NCI-H2227 (cell line): ENCODE data around the gene DUOXA2.
"Not testable (repeated sequence)": the region's sequence is repeated elsewhere in the genome, so short reads cannot be mapped to it uniquely, and the experiment has no call there.

ENCODE experiments used
- DNase-seq: peaks from one replicate; lab custom pipeline; 2025; ENCODE audit not compliant: unreplicated experiment; lab: John Stamatoyannopoulos, UW

Gene DUOXA2

GRCh38 chr15:45094358-45094730 lies 19.8 kb upstream of the DUOXA2 start:
- DNase-seq = no peak

DNA sequence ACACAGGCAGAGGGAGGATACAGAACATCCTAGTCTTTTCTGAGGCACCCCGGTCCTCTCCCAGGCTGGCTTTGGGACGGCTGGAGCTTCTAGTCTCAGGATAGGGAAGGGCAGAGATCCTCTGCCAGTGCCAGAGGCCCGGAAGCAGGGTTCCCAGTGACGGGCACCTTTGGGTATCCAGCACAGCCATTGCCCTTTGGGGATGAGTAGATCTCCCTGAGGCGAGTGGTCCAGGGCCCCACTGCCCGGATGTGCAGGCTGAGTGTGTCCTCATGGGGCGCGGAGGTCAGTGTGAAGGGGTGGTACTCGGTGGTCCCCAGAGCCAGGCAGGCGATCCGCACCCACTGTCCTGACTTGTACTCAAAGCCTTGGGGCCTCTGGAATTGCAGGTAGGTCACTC lies 18.5 kb upstream of the DUOXA2 start:
- no peak for DNase-seq

GRCh38 chr15:45097466-45097865 lies 16.7 kb upstream of the DUOXA2 start:
- no peak for DNase-seq

DNA sequence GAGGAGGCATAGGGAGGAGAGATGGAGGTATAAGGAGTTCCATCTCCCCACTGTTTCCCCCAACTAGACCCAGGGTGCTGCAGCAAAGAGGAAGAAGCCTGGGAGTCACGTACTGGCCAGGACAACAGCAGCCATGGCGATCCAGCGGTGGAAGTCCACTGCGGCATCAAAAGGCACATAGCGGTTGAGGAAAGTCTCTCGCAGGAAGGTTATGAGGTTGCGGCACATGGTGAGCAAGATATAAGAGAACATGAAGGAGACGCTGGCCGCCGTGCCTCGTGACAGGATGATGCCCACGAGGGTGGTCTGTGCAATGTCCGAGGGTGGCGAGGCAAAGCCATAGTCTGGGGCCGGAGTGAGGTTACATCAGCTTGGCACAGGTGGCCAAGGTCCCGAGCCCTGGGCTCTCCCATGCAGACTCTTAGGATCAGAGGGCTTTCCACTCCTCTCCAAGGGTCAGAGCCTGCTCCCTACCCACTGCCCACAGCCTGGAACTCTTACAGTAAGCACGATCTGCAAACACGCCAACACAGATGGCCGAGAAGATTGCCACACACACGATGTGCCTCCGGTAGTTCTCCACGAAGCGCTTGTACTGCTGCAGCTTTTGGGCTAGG lies 14.5 kb upstream of the DUOXA2 start:
- DNase-seq = no peak

DNA sequence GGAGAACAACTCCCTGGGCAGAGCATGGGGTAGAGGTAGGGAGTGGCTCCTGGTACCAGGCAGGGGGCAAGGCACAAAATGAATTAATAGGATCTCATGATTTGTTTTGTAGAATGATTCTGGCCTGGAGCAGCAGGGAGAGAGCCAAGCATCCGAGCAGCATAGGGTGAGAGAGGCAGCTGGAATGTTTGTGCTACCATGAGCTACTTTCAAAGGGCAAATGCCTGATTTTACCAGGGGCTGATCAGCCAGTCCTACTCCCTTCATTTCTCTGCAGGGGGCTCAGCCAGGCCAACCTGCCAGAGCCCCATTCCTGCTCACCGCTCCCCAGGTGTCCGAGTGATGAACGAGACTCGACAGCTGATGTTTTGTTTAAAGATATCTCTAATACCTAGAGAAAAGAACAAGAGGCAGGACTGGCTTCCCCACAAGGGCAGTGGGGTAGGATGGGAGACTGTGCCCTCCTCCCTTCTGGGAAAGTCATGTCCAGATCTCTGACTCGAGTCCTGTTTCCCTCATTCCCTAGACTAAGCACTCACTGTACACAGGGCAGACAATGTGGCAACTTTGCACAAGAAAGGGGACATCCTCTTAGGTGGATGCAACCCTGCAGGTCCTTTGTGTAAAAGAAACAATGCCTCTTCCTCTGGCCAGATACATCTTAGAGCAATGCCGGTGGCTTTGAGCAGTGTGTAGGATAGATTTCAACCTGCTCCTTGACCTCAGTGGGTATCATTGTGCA lies 13.1 kb upstream of the DUOXA2 start:
- DNase-seq = no peak

GRCh38 chr15:45101749-45102148 lies 12.4 kb upstream of the DUOXA2 start:
- DNase-seq = no peak

GRCh38 chr15:45102226-45102625 lies 11.9 kb upstream of the DUOXA2 start:
- no peak for DNase-seq

- not testable (repeated sequence) for DNase-seq
Observed at GRCh38 chr15:45104170-45104569, 10.0 kb upstream of the DUOXA2 start.

DNA sequence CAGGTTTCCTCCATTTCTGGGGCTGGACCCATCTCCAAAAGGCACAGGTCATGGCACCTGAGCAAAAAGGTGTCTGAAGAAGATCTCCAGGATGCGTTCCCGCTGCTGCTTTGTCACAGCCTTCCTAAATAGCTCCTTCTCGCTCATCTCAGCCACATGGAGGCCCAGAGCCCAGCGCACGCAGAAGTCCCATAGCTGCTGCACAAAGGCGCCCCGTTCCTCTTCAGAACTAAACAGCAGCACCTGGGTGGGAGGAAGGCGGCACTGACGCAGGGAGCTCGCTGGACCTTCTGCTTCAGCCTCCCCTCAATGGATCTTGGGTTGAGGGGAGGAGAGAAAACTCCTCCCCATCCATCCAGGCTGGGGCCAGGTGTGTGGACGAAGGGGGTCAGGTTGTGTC lies 8.5 kb upstream of the DUOXA2 start:
- DNase-seq = no peak

- no peak for DNase-seq
Observed at GRCh38 chr15:45106002-45106790, 7.9 kb upstream of the DUOXA2 start.

DNA sequence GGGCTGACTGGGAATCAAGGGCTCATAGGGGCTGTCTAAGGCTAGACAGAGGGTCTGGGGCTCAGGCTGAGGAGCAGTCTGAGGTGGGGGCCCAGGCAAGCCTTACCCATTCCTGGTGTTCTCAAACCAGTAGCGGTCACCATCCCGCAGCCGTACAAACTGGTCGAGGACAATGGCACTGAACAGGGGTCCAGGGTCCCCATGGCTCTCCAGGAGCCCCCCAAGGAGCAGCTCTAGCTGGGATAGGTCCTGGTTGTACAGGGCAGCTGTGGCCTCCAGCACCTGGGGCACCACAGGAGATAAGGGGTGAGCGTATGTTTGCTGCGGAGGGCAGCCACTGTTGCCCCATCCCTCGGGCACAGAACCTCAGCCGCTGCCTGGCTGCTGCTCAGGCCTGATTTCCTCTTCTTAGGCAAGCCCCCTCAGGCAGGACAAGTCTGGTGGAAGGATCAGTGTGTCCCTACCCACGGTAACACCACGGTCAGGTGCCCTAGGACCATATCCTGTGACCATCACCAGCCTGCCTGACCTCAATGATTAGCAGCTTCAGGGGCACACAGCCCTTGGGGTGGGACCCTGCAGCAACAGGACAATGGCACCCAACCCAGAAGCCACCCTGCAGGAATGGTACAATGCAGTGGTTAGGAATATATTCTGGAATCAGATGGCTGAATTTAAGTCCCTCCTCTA lies 6.0 kb upstream of the DUOXA2 start:
- no peak for DNase-seq

DNA sequence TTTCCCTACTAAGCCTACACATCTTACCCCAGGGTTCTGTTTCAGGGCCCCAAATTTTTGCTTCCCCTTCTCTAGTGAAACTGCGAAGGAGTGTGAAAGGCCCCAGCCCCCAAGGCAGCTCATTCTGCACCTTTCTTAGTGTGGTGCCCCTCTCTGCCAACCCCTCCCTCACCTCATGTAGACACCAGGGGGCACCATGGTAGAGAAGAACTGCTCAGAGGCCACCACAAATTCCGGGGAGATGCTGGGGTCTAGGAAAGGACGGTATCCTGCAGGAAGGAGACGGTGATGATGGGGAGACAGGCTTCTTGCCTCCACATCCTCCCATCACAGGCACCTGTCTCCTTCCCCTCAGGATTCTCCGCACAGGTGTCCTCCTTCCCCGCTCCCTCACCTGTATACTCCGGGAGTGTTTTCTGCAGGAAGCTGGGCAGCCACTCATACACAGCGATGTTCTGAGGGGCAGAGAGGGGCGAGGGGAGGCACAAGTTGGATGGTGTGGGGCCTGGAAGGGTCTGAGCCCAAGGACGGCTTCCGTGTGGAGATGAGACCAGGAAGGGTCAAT lies 3.8 kb upstream of the DUOXA2 start:
- no peak for DNase-seq

- no peak for DNase-seq
Observed at GRCh38 chr15:45111390-45112142, 2.6 kb upstream of the DUOXA2 start.

GRCh38 chr15:45112143-45112590 lies 2.0 kb upstream of the DUOXA2 start:
- DNase-seq = no peak

DNA sequence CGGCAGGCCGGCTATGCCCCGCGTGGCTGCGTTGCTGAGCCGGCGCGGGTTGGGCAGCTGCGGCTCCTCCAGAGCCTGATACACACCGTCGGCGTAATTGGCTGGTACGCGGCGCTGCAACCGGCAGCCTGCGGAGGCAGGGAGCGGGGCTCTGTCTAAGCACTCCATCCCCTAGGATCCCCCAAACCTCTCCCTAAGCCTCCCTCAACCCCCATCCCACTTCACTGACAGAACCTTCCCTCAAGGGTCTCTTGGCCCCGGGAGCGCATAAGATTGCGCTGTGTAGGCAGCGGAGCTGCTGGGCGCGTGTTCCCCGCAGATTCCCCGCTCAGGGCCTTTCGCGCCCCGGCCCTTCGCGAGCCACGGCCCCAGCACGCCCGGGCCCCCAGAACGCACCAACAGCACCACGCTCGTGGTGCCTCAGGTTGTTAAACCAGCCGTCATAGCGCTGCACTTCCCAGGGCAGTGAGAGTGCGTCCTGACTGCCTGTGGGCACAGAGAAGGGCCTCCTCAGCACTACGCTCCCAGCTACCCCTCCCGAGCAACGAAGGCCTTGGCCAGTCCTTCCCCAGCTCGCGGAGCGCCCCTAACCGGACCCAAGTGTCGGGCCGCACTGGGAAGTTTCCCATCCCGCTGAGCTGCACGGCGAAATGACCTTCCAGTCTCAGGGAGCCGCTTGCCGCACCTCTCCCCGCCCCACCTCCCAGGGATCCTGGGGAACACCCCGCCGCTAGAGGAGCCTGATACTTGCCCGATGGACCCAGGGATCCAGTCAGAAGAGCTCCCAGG lies 1.3 kb upstream of the DUOXA2 start:
- DNase-seq = peak; percentile 3

- no peak for DNase-seq
Observed at GRCh38 chr15:45113380-45113990, 641 bp upstream of the DUOXA2 start.

DNA sequence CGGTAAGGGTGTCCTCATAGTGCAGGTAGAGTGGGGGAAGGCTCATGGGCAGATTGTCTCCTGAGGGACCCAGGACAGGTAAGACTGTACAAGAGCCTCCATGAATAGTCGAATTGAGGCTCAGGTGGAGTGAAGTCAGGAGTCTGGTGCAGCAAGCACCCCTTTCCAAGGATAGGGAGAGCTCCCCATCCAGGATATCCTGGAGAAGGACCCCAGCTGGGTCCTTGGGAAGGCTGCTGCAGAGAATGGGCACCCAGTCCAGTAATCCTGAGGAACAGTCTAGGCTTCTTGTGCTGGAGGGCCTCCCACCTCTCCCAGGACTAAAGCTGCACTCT lies 592 bp downstream of the DUOXA2 start:
- DNase-seq = no peak

DNA sequence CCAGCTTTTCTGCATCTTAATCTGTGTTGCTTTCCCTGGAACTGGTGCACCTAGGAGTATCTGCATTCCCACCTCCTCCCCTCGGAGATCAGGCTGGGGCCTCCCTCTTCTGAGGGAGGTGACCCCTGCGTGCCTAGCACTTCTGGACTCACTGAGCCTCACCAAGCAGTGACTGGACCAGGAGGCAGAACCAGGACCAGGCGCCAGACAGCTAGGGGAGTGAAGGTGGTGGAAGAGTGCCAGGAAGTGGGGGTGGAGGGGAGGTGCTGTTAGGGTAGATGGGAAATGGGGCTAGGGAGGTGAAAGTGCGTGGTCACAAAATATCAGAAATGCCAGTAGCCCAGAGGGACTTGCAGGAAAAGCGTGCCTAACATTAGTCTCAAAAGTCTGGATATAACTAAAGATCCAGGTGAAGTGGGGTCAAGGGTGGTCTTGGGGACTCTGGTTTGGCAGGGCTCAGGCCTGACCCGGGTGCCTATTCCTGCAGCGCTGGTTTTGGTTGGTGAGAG lies 1.2 kb downstream of the DUOXA2 start:
- no peak for DNase-seq

DNA sequence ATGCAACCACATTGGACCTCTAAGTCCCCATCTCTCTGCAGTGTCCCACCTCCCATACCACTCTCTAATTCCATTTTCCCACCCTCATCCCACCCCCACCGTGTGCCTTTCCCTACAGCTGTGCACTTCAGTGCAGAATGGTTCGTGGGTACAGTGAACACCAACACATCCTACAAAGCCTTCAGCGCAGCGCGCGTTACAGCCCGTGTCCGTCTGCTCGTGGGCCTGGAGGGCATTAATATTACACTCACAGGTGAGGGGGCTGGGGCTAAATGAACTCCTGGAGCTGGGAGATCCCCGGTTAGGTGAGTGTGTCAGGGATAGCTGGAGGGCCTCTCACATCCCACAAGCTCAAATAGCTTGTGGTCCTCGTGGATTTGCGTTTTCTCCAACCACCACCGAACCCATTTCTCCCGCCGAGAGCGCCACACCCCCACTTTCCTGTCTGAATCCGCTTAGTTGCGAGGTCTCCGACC lies 1.9 kb downstream of the DUOXA2 start:
- DNase-seq = no peak
